SJSA1 (cell line): Measurements from ENCODE around the gene TXNRD2. TPM values are rescaled to one million over a fixed set of nuclear protein-coding genes. Genes with fewer than 3 reads are reported as not detected.

ENCODE experiments used
- DNase-seq, 2 experiments: peaks; one replicate each; pipeline ENCODE4 v3.0.0-alpha.2; 2015 to 2020; ENCODE audit warnings: low spot score in 2 of 2, low read depth in 1 of 2
- H3K27ac ChIP-seq: fragments of 250-450 bp; sonication (Bioruptor Pico); 2 replicates; pipeline ENCODE4 v1.5.1; 2020; ENCODE audit warnings: mild to moderate bottlenecking, moderate library complexity
- H3K27me3 ChIP-seq: fragments of 250-450 bp; sonication (Bioruptor Pico); replicated peaks from 2 replicates; pipeline ENCODE4 v1.5.1; 2020; ENCODE audit warnings: mild to moderate bottlenecking, moderate library complexity
- H3K36me3 ChIP-seq: fragments of 250-450 bp; sonication (Bioruptor Pico); 2 replicates; pipeline ENCODE4 v1.5.1; 2020; ENCODE audit warnings: mild to moderate bottlenecking
- H3K4me1 ChIP-seq: fragments of 250-450 bp; sonication (Bioruptor Pico); replicated peaks from 2 replicates; pipeline ENCODE4 v1.6.1; 2021; ENCODE audit warnings: mild to moderate bottlenecking
- H3K4me3 ChIP-seq: fragments of 250-450 bp; sonication (Bioruptor Pico); 2 replicates; pipeline ENCODE4 v1.5.1; 2020; ENCODE audit warnings: mild to moderate bottlenecking
- H3K9me3 ChIP-seq: fragments of 250-450 bp; sonication (Bioruptor Pico); replicated peaks from 2 replicates; pipeline ENCODE4 v1.5.1; 2020; ENCODE audit warnings: mild to moderate bottlenecking
- total RNA-seq: library from RNA; depleted of rRNA; stranded (reverse); fragments of >200 nt; shearing (Covaris generic); gene quantifications from 2 replicates; pipeline ENCODE4 v1.2.3, GENCODE V29; 2014

TXNRD2 gene
- total RNA-seq, 1 experiment from 2014 or later, result 42.5 TPM

GRCh38 chr22:19974268-19974861 lies 32.7 kb upstream of the TXNRD2 start:
- Histone ChIP-seq H3K27me3 (no peaks in the 10 kb centered on the region), H3K4me1 (0 out of 2 replicates have a peak, but pooled peaks cover 3% of the 10 kb centered on the region), H3K27ac (no peak overlapping the region), H3K36me3 (peaks cover 14% of the 10 kb centered on the region), H3K9me3 (no peaks in the 10 kb centered on the region), H3K4me3 (no peak overlapping the region)
- peak; percentile 45 to 75 for DNase-seq

- Histone ChIP-seq H3K4me3 (no peak overlapping the region), H3K36me3 (peaks cover 18% of the 10 kb centered on the region), H3K9me3 (no peaks in the 10 kb centered on the region), H3K4me1 (0 out of 2 replicates have a peak, but pooled peaks cover 3% of the 10 kb centered on the region), H3K27me3 (no peaks in the 10 kb centered on the region), H3K27ac (no peak overlapping the region)
- DNase-seq, result no peak
Observed at GRCh38 chr22:19973551-19974267, 32.1 kb upstream of the TXNRD2 start.

- H3K4me3 ChIP-seq, result no peak overlapping the region
- H3K9me3 ChIP-seq, result no peaks in the 10 kb centered on the region
- DNase-seq, result no peak
- 0 out of 2 replicates have a peak, but pooled peaks cover 3% of the 10 kb centered on the region for H3K4me1 ChIP-seq
- no peaks in the 10 kb centered on the region for H3K27me3 ChIP-seq
- H3K36me3 ChIP-seq, result peaks cover 26% of the 10 kb centered on the region
- no peak overlapping the region for H3K27ac ChIP-seq
Observed at GRCh38 chr22:19972652-19973550, 31.3 kb upstream of the TXNRD2 start.

GRCh38 chr22:19972251-19972650 lies 30.6 kb upstream of the TXNRD2 start:
- H3K27ac ChIP-seq, result no peak overlapping the region
- H3K27me3 ChIP-seq, result no peaks in the 10 kb centered on the region
- H3K36me3 ChIP-seq, result peaks cover 33% of the 10 kb centered on the region
- no peaks in the 10 kb centered on the region for H3K9me3 ChIP-seq
- H3K4me3 ChIP-seq, result no peak overlapping the region
- no peak for DNase-seq
- H3K4me1 ChIP-seq, result 0 out of 2 replicates have a peak, but pooled peaks cover 3% of the 10 kb centered on the region

- Histone ChIP-seq H3K27me3 (no peaks in the 10 kb centered on the region), H3K36me3 (peaks cover 38% of the 10 kb centered on the region), H3K4me1 (0 out of 2 replicates have a peak, but pooled peaks cover 3% of the 10 kb centered on the region), H3K4me3 (no peak overlapping the region), H3K9me3 (no peaks in the 10 kb centered on the region), H3K27ac (no peak overlapping the region)
- DNase-seq, result no peak
Observed at GRCh38 chr22:19971276-19972124, 29.9 kb upstream of the TXNRD2 start.

- peak; percentile 44 to 72 for DNase-seq
- no peaks in the 10 kb centered on the region for H3K27me3 ChIP-seq
- no peak overlapping the region for H3K27ac ChIP-seq
- H3K4me3 ChIP-seq, result no peak overlapping the region
- H3K4me1 ChIP-seq, result 0 out of 2 replicates have a peak, but pooled peaks cover 3% of the 10 kb centered on the region
- no peaks in the 10 kb centered on the region for H3K9me3 ChIP-seq
- peaks cover 44% of the 10 kb centered on the region for H3K36me3 ChIP-seq
Observed at GRCh38 chr22:19970479-19971275, 29.1 kb upstream of the TXNRD2 start.

DNA sequence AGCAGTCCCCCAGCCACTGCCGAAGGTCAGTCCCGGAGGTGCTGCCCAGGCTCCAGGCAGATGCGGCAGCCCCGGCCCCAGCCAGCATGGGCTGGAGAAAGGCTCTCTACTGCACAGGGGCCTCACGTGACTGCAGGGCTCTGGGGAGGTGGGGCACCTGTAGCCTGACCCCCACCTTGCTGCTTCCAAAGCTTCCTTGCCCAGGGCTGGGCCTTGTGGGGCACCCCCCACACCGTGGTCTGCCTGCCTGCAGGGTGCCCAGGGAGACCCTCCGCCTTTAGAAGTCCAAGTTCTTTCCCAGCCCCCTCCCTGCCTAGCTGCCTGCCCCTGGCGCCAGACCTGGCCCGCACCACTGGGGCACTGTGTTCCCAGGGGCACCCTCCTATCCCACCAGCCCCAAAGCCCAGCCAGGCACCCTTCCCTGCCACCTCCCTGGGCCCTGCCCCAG lies 28.4 kb upstream of the TXNRD2 start:
- Histone ChIP-seq H3K4me3 (no peak overlapping the region), H3K4me1 (0 out of 2 replicates have a peak, but pooled peaks cover 3% of the 10 kb centered on the region), H3K36me3 (peaks cover 44% of the 10 kb centered on the region), H3K27ac (no peak overlapping the region), H3K9me3 (no peaks in the 10 kb centered on the region), H3K27me3 (no peaks in the 10 kb centered on the region)
- no peak for DNase-seq

GRCh38 chr22:19969141-19969928 lies 27.7 kb upstream of the TXNRD2 start:
- Histone ChIP-seq H3K36me3 (peaks cover 51% of the 10 kb centered on the region), H3K4me1 (0 out of 2 replicates have a peak, but pooled peaks cover 3% of the 10 kb centered on the region), H3K27ac (no peak overlapping the region), H3K27me3 (no peaks in the 10 kb centered on the region), H3K9me3 (no peaks in the 10 kb centered on the region), H3K4me3 (no peak overlapping the region)
- DNase-seq, result no peak

GRCh38 chr22:19968450-19968891 lies 26.9 kb upstream of the TXNRD2 start:
- Histone ChIP-seq H3K36me3 (peaks cover 60% of the 10 kb centered on the region), H3K4me3 (no peak overlapping the region), H3K9me3 (no peaks in the 10 kb centered on the region), H3K27ac (no peak overlapping the region), H3K4me1 (no peaks in the 10 kb centered on the region), H3K27me3 (no peaks in the 10 kb centered on the region)
- DNase-seq, result no peak

- DNase-seq, result no peak
- Histone ChIP-seq H3K4me1 (no peaks in the 10 kb centered on the region), H3K9me3 (no peaks in the 10 kb centered on the region), H3K27me3 (no peaks in the 10 kb centered on the region), H3K36me3 (peaks cover 65% of the 10 kb centered on the region), H3K27ac (no peak overlapping the region), H3K4me3 (no peak overlapping the region)
Observed at GRCh38 chr22:19967850-19968449, 26.3 kb upstream of the TXNRD2 start.

DNA sequence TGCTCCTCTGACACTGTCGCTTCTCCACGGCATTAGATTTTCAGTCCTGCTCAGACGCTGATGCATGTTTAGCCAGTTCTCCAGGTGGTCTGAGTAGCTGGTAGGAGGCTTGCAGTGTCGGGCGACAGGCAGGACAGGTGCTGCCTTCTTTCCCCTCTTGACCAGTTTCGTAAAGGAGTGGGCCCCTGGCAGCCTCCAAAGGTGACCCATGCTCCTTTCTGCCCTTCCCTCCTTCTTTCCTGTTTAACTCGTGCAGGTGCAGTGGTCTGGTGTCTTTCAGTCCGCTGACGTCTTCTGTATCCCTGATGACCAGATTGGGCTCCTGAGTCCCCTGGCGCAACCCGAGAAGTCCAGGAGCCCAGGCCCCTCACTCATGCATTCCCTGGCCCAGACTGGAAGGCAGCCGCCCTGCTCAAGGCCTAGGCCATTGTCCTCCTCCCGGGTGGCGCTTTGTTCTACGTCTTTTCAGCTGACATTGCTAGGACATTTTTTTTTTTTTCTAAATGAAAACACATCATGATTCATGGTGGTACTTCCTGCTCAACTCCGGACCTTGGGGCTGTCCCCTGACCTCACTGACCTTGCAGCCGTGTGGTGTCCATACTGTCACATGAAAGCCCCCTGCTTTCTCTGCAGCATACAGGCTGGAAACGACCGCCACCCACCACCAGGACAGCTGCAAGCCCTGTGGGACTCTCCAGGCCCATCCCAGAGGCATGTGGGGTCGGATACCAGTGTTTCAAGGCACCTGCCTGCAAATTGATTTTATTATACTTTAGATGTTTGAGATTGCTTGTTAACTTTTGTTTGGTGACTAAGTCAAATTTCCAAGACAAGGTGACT lies 25.5 kb upstream of the TXNRD2 start:
- peaks cover 73% of the 10 kb centered on the region for H3K36me3 ChIP-seq
- no peak overlapping the region for H3K27ac ChIP-seq
- H3K4me3 ChIP-seq, result no peak overlapping the region
- no peaks in the 10 kb centered on the region for H3K9me3 ChIP-seq
- no peaks in the 10 kb centered on the region for H3K27me3 ChIP-seq
- no peaks in the 10 kb centered on the region for H3K4me1 ChIP-seq
- no peak for DNase-seq
